CD14-positive monocyte (primary cell): Measurements from ENCODE around the gene HERPUD1. TPM values are rescaled to one million over a fixed set of nuclear protein-coding genes. Genes with fewer than 3 reads are reported as not detected.
A peak's percentile ranks its signal among the peaks of the same experiment; 100 is the strongest.

Source experiments
- DNase-seq, 3 donors: peaks; one replicate each; pipeline ENCODE4 v3.0.0-alpha.2; 2011 to 2022
- H2AFZ ChIP-seq: 2 replicates; pipeline ENCODE4 v1.6.0; 2012; ENCODE audit warnings: mild to moderate bottlenecking, low read depth, low read length, inconsistent platforms; ENCODE audit not compliant: insufficient read depth, poor library complexity, severe bottlenecking
- H3K27ac ChIP-seq, 2 donors: 1 replicate in 1 of 2; 2 replicates in 1 of 2; pipeline ENCODE4 v1.5.1; 2012 to 2013; ENCODE audit warnings: low read length in 2 of 2, control low read depth in 1 of 2, inconsistent platforms in 1 of 2, low read depth in 1 of 2, mild to moderate bottlenecking in 1 of 2
- H3K27me3 ChIP-seq, 2 donors: one replicate each; pipeline versions ENCODE4 v1.6.0 to v1.6.1; 2011 to 2013; ENCODE audit warnings: low read length in 2 of 2; ENCODE audit not compliant: control insufficient read depth in 2 of 2, insufficient read depth in 2 of 2
- H3K36me3 ChIP-seq, 2 donors: replicated peaks in 1 of 2; 1 replicate in 1 of 2; 2 replicates in 1 of 2; pipeline versions ENCODE4 v1.5.1 to v1.6.1; 2012 to 2013; ENCODE audit warnings: low read length in 2 of 2, control low read depth in 1 of 2, inconsistent platforms in 1 of 2, mild to moderate bottlenecking in 1 of 2; ENCODE audit not compliant: insufficient read depth in 2 of 2, control insufficient read depth in 1 of 2
- H3K4me1 ChIP-seq, 2 donors: 1 replicate in 1 of 2; 2 replicates in 1 of 2; pipeline versions ENCODE4 v1.5.1 to v1.6.1; 2012 to 2013; ENCODE audit warnings: low read length in 2 of 2, control low read depth in 1 of 2, inconsistent platforms in 1 of 2, mild to moderate bottlenecking in 1 of 2, moderate library complexity in 1 of 2; ENCODE audit not compliant: insufficient read depth in 2 of 2, control insufficient read depth in 1 of 2
- H3K4me2 ChIP-seq: replicated peaks from 2 replicates; pipeline ENCODE3; 2012; ENCODE audit warnings: low read length, moderate library complexity, mild to moderate bottlenecking; ENCODE audit not compliant: poor library complexity, severe bottlenecking; ENCODE audit errors: extremely low read depth
- H3K4me3 ChIP-seq, 3 experiments: fragments of 200-600 bp in 1 of 3; sonication (generic) in 1 of 3; replicated peaks in 1 of 3; 1 replicate in 2 of 3; 2 replicates in 1 of 3; pipeline ENCODE4 v1.5.1; 2011 to 2013; ENCODE audit warnings: low read length in 3 of 3, mild to moderate bottlenecking in 3 of 3, control low read depth in 2 of 3, low read depth in 2 of 3, inconsistent platforms in 1 of 3, moderate library complexity in 1 of 3
- H3K79me2 ChIP-seq: 2 replicates; pipeline ENCODE4 v1.6.0; 2012; ENCODE audit warnings: mild to moderate bottlenecking, control low read depth, inconsistent platforms, low read length, moderate library complexity; ENCODE audit not compliant: insufficient read depth
- H3K9ac ChIP-seq: 2 replicates; pipeline ENCODE4 v1.6.0; 2017; ENCODE audit warnings: low read length, mild to moderate bottlenecking; ENCODE audit not compliant: insufficient read depth, poor library complexity, severe bottlenecking
- H3K9me3 ChIP-seq, 2 donors: replicated peaks in 1 of 2; 1 replicate in 1 of 2; 2 replicates in 1 of 2; pipeline versions ENCODE4 v1.5.1 to v1.6.1; 2012 to 2013; ENCODE audit warnings: low read length in 2 of 2, control low read depth in 1 of 2; ENCODE audit not compliant: control insufficient read depth in 1 of 2, insufficient read depth in 1 of 2
- H4K20me1 ChIP-seq: 2 replicates; pipeline ENCODE4 v1.6.0; 2012; ENCODE audit warnings: mild to moderate bottlenecking, low read length, control low read depth, moderate library complexity; ENCODE audit not compliant: insufficient read depth
- H3K27ac Mint-ChIP-seq, 7 donors: one replicate each; pipeline ENCODE4 v1.8.0; 2020; ENCODE audit warnings: mild to moderate bottlenecking in 7 of 7, mixed read lengths in 7 of 7, moderate library complexity in 6 of 7, inconsistent platforms in 2 of 7
- H3K27me3 Mint-ChIP-seq, 3 donors: one replicate each; pipeline ENCODE4 v1.8.0; 2021 to 2022; ENCODE audit warnings: low read depth in 3 of 3, mild to moderate bottlenecking in 3 of 3, mixed read lengths in 3 of 3, moderate library complexity in 3 of 3, inconsistent platforms in 1 of 3
- H3K36me3 Mint-ChIP-seq, 2 donors: one replicate each; pipeline ENCODE4 v1.8.0; 2020; ENCODE audit warnings: mixed read lengths in 2 of 2, inconsistent platforms in 1 of 2, mild to moderate bottlenecking in 1 of 2
- H3K4me1 Mint-ChIP-seq: one replicate; pipeline ENCODE4 v1.8.0; 2020; ENCODE audit warnings: mild to moderate bottlenecking, mixed read lengths
- H3K4me3 Mint-ChIP-seq, 2 donors: one replicate each; pipeline ENCODE4 v1.8.0; 2020; ENCODE audit warnings: mild to moderate bottlenecking in 2 of 2, mixed read lengths in 2 of 2, moderate library complexity in 1 of 2
- H3K9me3 Mint-ChIP-seq, 7 donors: one replicate each; pipeline ENCODE4 v1.8.0; 2020 to 2022; ENCODE audit warnings: mixed read lengths in 7 of 7, mild to moderate bottlenecking in 6 of 7, moderate library complexity in 6 of 7, inconsistent platforms in 2 of 7
- WGBS: methylation state at CpG from one replicate; pipeline ENCODE4 v1.1.5; 2013; ENCODE audit warnings: missing lambda C conversion rate; ENCODE audit not compliant: insufficient coverage; 5-methylcytosine and 5-hydroxymethylcytosine counted together
- intact Hi-C, 2 donors: fragments of 100-400 bp; cut with micrococcal nuclease; formaldehyde crosslinking; loops; one replicate each; pipeline versions ENCODE4 v1.15.0 to v1.15.1; 2023
- polyA plus RNA-seq, 3 donors: library from polyadenylated mRNA; depleted of rRNA in 1 of 3; unstranded in 2 of 3; stranded (reverse) in 1 of 3; fragments of 300-500 nt in 2 of 3; fragments of >200 nt in 1 of 3; fragmentation: Illumina TruSeq in 2 of 3; gene quantifications; 1 replicate in 2 of 3; 2 replicates in 1 of 3; pipeline ENCODE4 v1.2.3, GENCODE V29; 2012 to 2021
- TF ChIP-seq, protein P1 (sequence below): fragments of 200-600 bp; IDR thresholded peaks from one replicate; pipeline ENCODE4 v1.8.0; 2022; ENCODE audit warnings: antibody characterized with exemption, mild to moderate bottlenecking

Gene HERPUD1
- polyA plus RNA-seq, 3 donors, result 179 to 454 (median 186) TPM

DNA sequence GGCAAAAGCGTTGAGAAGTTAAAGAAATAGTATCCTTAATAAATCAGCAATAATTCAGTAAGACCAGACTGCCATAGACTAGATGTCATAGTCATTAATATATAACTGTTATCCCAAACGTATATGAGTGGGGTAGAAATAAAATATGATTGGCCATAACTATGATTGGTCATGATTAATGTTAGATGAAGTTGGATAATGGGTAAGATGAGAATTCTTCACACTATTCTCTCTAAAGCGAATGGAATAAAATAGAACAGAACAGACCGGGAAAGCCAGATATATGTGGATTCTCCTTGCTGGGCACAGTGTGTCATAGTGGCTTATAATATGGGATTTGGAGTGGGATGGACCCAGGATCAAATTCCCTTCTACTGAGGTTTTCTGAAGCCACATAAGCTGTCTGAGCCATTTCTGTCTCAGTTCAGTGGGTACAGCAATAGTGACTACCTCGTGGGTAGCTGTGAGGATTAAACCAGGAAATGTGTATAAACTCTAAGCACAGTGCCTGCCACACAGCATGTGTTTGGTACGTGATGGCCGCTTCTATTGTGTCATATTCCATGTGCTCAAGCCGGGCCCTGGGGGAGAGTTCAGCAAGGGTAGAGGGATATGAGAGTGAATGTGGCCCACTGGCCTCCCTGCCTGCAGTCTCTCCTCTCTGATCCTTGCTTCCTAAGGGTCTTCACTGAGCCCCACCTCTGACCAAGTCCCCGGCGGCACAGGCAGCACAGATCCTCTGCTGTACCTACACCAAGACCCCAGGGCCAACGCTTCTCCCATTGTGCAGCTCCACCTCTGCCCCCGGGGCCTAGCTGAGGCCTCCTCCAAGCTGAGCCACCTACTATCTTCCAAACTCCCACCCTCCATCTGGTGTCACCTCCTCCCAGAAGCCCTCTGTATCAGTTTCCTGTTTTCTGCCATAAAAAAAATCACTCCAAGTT lies 33.5 kb downstream of the HERPUD1 start:
- WGBS, result 49% methylated on average over 8 of the region's 12 CpGs
- Histone ChIP-seq H3K36me3 (no peaks in the 10 kb centered on the region), H2AFZ (peak overlapping the region; percentile 66), H3K27me3 (no peaks in the 10 kb centered on the region), H3K79me2 (no peaks in the 10 kb centered on the region), H3K4me1 (peaks cover 56 to 65% of the 10 kb centered on the region in 2 donors), H3K4me2 (peak overlapping the region; percentile 7), H3K4me3 (peak overlapping the region in 1 of 3 experiments; percentile 7), H4K20me1 (no peaks in the 10 kb centered on the region), H3K9ac (no peak overlapping the region), H3K27ac (peak overlapping the region; percentile 65), H3K9me3 (no peaks in the 10 kb centered on the region)
- DNase-seq, result peak; percentile 32 to 57 (median 53)
- peaks cover 0 to 4% of the 10 kb centered on the region in 2 donors for H3K36me3 Mint-ChIP-seq
- peaks cover 56% of the 10 kb centered on the region for H3K4me1 Mint-ChIP-seq
- peaks cover 0 to 4% (median 0%) of the 10 kb centered on the region in 7 donors for H3K9me3 Mint-ChIP-seq
- H3K27ac Mint-ChIP-seq, result peak overlapping the region; percentile 81 to 95 (median 89)
- TF ChIP-seq, protein P1, sequence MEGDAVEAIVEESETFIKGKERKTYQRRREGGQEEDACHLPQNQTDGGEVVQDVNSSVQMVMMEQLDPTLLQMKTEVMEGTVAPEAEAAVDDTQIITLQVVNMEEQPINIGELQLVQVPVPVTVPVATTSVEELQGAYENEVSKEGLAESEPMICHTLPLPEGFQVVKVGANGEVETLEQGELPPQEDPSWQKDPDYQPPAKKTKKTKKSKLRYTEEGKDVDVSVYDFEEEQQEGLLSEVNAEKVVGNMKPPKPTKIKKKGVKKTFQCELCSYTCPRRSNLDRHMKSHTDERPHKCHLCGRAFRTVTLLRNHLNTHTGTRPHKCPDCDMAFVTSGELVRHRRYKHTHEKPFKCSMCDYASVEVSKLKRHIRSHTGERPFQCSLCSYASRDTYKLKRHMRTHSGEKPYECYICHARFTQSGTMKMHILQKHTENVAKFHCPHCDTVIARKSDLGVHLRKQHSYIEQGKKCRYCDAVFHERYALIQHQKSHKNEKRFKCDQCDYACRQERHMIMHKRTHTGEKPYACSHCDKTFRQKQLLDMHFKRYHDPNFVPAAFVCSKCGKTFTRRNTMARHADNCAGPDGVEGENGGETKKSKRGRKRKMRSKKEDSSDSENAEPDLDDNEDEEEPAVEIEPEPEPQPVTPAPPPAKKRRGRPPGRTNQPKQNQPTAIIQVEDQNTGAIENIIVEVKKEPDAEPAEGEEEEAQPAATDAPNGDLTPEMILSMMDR, result no peak
- H3K27me3 Mint-ChIP-seq, result peaks cover 0 to 5% (median 0%) of the 10 kb centered on the region in 3 donors
- H3K4me3 Mint-ChIP-seq, result peak overlapping the region; percentile 12 to 52
- intact Hi-C loops, result loop anchor here in 1 of 2 donors (5.0 to 10.0 kb wide), 2 partner anchors 77 to 199 kb away; no protein-coding TSS in a partner anchor

DNA sequence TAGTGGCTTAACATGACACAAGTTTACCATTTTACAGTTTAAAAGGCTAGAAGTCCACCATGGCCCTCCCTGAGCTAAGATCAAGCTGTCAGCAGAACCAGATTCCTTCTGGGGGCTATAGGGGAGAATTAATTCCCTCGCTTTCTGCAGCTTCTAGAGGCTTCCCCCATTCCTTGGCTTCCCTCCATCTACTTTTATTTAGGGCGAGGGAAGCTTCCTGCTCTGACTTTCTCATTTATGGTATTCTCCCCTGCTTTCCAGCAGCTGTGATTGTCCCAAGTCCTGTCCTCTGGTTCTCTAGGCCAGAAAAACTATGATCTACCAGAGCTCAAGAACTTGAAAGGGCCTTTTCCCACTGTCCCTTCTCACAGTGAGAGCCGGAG lies 34.1 kb downstream of the HERPUD1 start:
- Histone ChIP-seq H3K79me2 (no peaks in the 10 kb centered on the region), H3K4me3 (peak overlapping the region in 1 of 3 experiments; percentile 7), H2AFZ (peak overlapping the region; percentile 66), H3K36me3 (no peaks in the 10 kb centered on the region), H3K4me1 (peaks cover 56 to 61% of the 10 kb centered on the region in 2 donors), H3K27ac (peak overlapping the region; percentile 56 to 65), H3K4me2 (peak overlapping the region; percentile 7), H3K27me3 (no peaks in the 10 kb centered on the region), H3K9ac (no peak overlapping the region), H3K9me3 (no peaks in the 10 kb centered on the region), H4K20me1 (no peaks in the 10 kb centered on the region)
- Mint-ChIP-seq H3K27me3 (peaks cover 0 to 5% (median 0%) of the 10 kb centered on the region in 3 donors), H3K36me3 (peaks cover 0 to 4% of the 10 kb centered on the region in 2 donors), H3K9me3 (peaks cover 0 to 4% (median 0%) of the 10 kb centered on the region in 7 donors), H3K27ac (peak overlapping the region; percentile 81 to 95 (median 89)), H3K4me1 (peaks cover 54% of the 10 kb centered on the region), H3K4me3 (peak overlapping the region; percentile 0 to 30)
- no CpG with 5 or more reads among the region's 3 CpGs for WGBS
- TF ChIP-seq, protein P1, result no peak
- no peak for DNase-seq
- intact Hi-C loops, result loop anchor here in 1 of 2 donors (5.0 to 10.0 kb wide), 2 partner anchors 76 to 199 kb away; no protein-coding TSS in a partner anchor
